Adrenal gland (tissue), 5 donors: Measurements from ENCODE around the gene KCTD5.
"Not testable (repeated sequence)": the region's sequence is repeated elsewhere in the genome, so short reads cannot be mapped to it uniquely, and the experiment has no call there.

ENCODE experiments used
- CTCF ChIP-seq, 6 experiments: fragments of 450-650 bp in 4 of 6; fragments of 200-600 bp in 2 of 6; sonication (generic) in 1 of 6; IDR thresholded peaks; 1 replicate in 5 of 6; 2 replicates in 1 of 6; pipeline versions ENCODE4 v1.5.1 to v1.8.0; 2016 to 2021; ENCODE audit warnings: antibody characterized with exemption in 6 of 6, mild to moderate bottlenecking in 2 of 6, moderate library complexity in 1 of 6
- POLR2A ChIP-seq, 2 donors: fragments of 450-650 bp; IDR thresholded peaks; one replicate each; pipeline ENCODE4 v1.6.1; 2017; ENCODE audit warnings: antibody characterized with exemption in 2 of 2, mild to moderate bottlenecking in 2 of 2, moderate library complexity in 1 of 2
- donor health status: DM: no; HTN: no; CAD: no.

- TF ChIP-seq CTCF, POLR2A (IDR thresholded peaks at IDR 0.05): not testable (repeated sequence)
Observed at GRCh38 chr16:2686075-2686474, 3.8 kb downstream of the KCTD5 start.
